Measurements from ENCODE around the gene OTOGL.

Gene OTOGL

DNA sequence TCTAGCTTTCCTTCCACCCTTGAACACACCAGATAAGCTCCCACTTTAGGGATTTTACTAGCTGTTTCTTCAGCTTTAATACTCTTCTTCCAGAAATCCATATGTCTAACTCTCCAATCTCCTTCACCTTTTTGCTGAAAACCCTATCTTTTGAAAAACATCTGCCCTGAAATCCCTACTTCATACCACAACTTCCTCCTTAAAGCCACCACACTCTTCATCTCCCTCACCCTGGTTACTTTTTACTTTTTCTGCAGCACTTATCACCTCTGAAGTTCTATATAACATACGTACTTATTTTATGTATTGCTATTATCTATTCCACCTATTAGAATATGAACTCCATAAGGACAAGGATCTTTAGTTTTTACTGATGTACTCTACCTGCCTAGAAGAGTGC is 316.1 kb downstream of the OTOGL start:
- TF ChIP-seq ZFX (IDR thresholded peaks at IDR 0.05; ENCODE audit: borderline replicate concordance) (no peak), CTCF (IDR thresholded peaks at IDR 0.05) (no peak)
- H3K27ac ChIP-seq = no peak overlapping the region

GRCh38 chr12:80419644-80420043 is 320.3 kb downstream of the OTOGL start:
- H3K27ac ChIP-seq = no peak overlapping the region
- no peak for TF ChIP-seq CTCF (IDR thresholded peaks at IDR 0.05)
- TF ChIP-seq ZFX (IDR thresholded peaks at IDR 0.05; ENCODE audit: borderline replicate concordance) = no peak

DNA sequence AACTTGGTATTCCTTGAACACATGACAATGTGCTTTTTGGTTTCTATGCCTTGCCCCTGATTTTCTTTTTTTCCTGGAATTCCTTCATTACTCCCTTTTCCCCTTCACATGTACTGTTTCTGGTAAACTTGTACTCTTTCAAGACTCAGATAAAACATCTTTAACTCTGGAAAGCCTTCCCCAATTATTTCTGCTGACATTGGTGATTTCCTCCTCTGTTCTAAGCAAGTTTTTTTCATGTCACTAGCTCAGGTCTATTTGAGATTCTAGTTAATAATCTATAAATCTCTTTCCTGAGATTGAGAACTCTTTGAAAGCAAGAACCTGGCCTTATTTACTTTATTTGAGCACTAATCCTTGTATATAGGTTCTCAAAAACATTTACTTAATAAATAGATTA is 320.7 kb downstream of the OTOGL start:
- H3K27ac ChIP-seq = no peak overlapping the region
- TF ChIP-seq ZFX (IDR thresholded peaks at IDR 0.05; ENCODE audit: borderline replicate concordance) (no peak), CTCF (IDR thresholded peaks at IDR 0.05) (no peak)

DNA sequence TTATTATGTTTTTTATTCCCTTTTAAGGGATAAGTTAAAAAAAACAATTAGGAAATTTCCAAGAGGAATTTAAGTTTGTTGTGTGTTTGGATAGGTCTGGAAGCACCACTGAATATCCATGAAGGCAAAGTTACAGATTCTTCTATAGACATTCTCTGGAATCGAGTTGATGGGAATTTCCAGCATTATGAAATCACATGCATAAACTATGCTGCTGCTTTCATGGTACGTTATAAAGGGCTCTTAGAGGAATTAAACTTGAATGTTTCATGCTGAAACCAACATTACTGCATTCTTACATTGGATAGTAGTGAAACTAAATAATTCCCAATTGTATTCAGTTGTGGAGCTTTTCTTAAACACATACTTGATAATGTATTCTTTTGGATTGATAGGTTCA is 323.2 kb downstream of the OTOGL start:
- no peak overlapping the region for H3K27ac ChIP-seq
- TF ChIP-seq CTCF (IDR thresholded peaks at IDR 0.05) (no peak), ZFX (IDR thresholded peaks at IDR 0.05; ENCODE audit: borderline replicate concordance) (no peak)
